Stimulated activated CD8-positive, alpha-beta memory T cell treated with anti-CD3 and anti-CD28 coated beads, Interleukin-7, amount 100 ng/mL, for 1 hour (primary cell): ENCODE measurements around the gene PGAM4.
"Not testable (repeated sequence)": the region's sequence is repeated elsewhere in the genome, so short reads cannot be mapped to it uniquely, and the experiment has no call there.

ENCODE experiments used
- DNase-seq, 2 donors: peaks; one replicate each; pipeline ENCODE4 v3.0.0-alpha.2; 2020; ENCODE audit warnings: low read depth in 2 of 2

Gene PGAM4

GRCh38 chrX:77969538-77969937, at the start of gene PGAM4:
PGAM4 (minus strand) TSS chrX:77969638; CDS start chrX:77969638, 0 bp downstream.
- no peak for DNase-seq

- no peak for DNase-seq
Measured at GRCh38 chrX:78011846-78012245, 42.4 kb upstream of the PGAM4 start.

GRCh38 chrX:77979870-77980269, 10.4 kb upstream of the PGAM4 start:
- no peak for DNase-seq

- DNase-seq, result no peak
Measured at GRCh38 chrX:77977518-77977917, 8.1 kb upstream of the PGAM4 start.

GRCh38 chrX:77977095-77977494, 7.7 kb upstream of the PGAM4 start:
- DNase-seq, result no peak

- DNase-seq, result no peak
Measured at GRCh38 chrX:77975755-77976154, 6.3 kb upstream of the PGAM4 start.

GRCh38 chrX:77967631-77968030, 1.8 kb downstream of the PGAM4 start:
- DNase-seq, result no peak

- no peak for DNase-seq
Measured at GRCh38 chrX:77966361-77966760, 3.1 kb downstream of the PGAM4 start.

GRCh38 chrX:77962068-77962902, 7.2 kb downstream of the PGAM4 start:
- no peak for DNase-seq

GRCh38 chrX:77961063-77961462, 8.4 kb downstream of the PGAM4 start:
- no peak for DNase-seq

- DNase-seq, result no peak
Measured at GRCh38 chrX:77960567-77960966, 8.9 kb downstream of the PGAM4 start.

- DNase-seq, result no peak
Measured at GRCh38 chrX:77953708-77954107, 15.7 kb downstream of the PGAM4 start.

- DNase-seq, result no peak
Measured at GRCh38 chrX:77953302-77953701, 16.1 kb downstream of the PGAM4 start.

- no peak for DNase-seq
Measured at GRCh38 chrX:77952173-77952572, 17.3 kb downstream of the PGAM4 start.

GRCh38 chrX:77949840-77950239, 19.6 kb downstream of the PGAM4 start:
- no peak for DNase-seq

GRCh38 chrX:77946571-77946970, 22.9 kb downstream of the PGAM4 start:
- no peak for DNase-seq

- no peak for DNase-seq
Measured at GRCh38 chrX:77945910-77946545, 23.4 kb downstream of the PGAM4 start.

GRCh38 chrX:77945031-77945430, 24.4 kb downstream of the PGAM4 start:
- DNase-seq, result not testable (repeated sequence)

GRCh38 chrX:77938083-77938680, 31.3 kb downstream of the PGAM4 start:
- DNase-seq, result no peak

GRCh38 chrX:77937291-77937690, 32.1 kb downstream of the PGAM4 start:
- DNase-seq, result no peak

- no peak for DNase-seq
Measured at GRCh38 chrX:77936299-77936698, 33.1 kb downstream of the PGAM4 start.

- no peak for DNase-seq
Measured at GRCh38 chrX:77935886-77936285, 33.6 kb downstream of the PGAM4 start.

GRCh38 chrX:77930581-77930980, 38.9 kb downstream of the PGAM4 start:
- DNase-seq, result no peak
